NK-92 (cell line): ENCODE results near the gene TMEM74B.
"Not testable (repeated sequence)": the region's sequence is repeated elsewhere in the genome, so short reads cannot be mapped to it uniquely, and the experiment has no call there.

Experiments used
- DNase-seq: peaks from one replicate; lab custom pipeline; 2025; ENCODE audit not compliant: unreplicated experiment; lab: John Stamatoyannopoulos, UW

TMEM74B gene

DNA sequence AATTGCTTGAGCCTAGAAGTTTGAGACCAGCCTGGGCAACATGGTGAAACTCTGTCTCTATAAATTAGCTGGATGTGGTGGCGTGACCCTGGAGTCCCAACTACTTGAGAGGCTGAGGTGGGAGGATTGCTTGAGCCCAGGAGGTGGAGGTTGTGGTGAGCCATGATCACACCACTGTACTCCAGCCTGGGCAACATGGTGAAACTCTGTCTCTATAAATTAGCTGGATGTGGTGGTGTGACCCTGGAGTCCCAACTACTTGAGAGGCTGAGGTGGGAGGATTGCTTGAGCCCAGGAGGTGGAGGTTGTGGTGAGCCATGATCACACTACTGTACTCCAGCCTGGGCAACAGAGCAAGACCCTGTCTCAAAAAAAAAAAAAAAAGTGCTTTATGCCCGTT lies 35.0 kb downstream of the TMEM74B start:
- DNase-seq = not testable (repeated sequence)

- no peak for DNase-seq
These were observed 37.8 kb downstream of the TMEM74B start for GRCh38 chr20:1146957-1147356.

DNA sequence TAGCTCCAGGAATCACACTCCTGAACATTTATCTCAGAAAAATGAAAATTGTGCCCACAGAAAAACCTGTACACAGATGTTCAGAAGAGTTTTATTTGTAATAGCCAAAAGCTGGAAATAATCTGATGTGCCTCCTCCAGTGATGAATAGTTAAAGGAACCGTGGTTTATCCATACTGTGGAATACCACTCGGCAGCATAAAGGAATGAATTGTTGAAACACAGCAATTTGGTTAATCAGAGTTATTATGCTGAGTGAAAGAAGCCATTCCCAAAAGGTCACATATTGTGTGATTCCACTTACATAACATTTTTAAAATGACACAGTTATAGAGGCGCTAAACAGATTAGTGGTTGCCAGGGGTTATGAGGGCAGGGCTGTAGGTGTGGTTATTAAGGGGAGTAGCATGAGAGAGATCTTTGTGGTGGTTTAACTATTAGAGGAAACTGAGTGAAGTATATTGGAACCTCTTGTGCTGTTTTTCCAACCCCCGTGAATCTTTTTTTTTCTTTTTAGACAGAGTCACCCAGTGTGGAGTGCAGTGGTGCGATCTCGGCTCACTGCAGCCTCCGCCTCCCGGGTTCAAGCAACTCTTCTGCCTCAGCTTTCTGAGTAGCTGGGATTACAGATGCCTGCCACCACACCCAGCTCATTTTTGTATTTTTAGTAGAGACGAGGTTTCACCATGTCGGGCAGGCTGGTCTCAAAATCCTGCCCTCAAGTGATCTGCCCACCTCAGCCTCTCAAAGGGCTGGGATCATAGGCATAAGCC lies 40.2 kb downstream of the TMEM74B start:
- no peak for DNase-seq

GRCh38 chr20:1137236-1137635 lies 47.5 kb downstream of the TMEM74B start:
- DNase-seq = no peak

GRCh38 chr20:1134836-1135235 lies 49.9 kb downstream of the TMEM74B start:
- DNase-seq = no peak

- no peak for DNase-seq
These were observed 50.4 kb downstream of the TMEM74B start for GRCh38 chr20:1134355-1134754.

GRCh38 chr20:1131354-1131753 lies 53.4 kb downstream of the TMEM74B start:
- no peak for DNase-seq

- DNase-seq = no peak
These were observed 53.9 kb downstream of the TMEM74B start for GRCh38 chr20:1130847-1131246.
